ENCODE data around the gene VAC14.

GRCh38 chr16:70768203-70768580, 32.8 kb downstream of the VAC14 start:
- TF ChIP-seq CTCF (IDR thresholded peaks at IDR 0.05) (no peak), POLR2A (IDR thresholded peaks at IDR 0.05) (no peak), EP300 (IDR thresholded peaks at IDR 0.05) (no peak), POLR2AphosphoS5 (IDR thresholded peaks at IDR 0.05) (no peak)
